Astrocyte (in vitro differentiated cells and primary cell): ENCODE measurements around the gene TMEM31.

Source experiments
- EZH2 ChIP-seq: IDR thresholded peaks from 2 replicates; pipeline ENCODE4 v1.6.1; 2012; ENCODE audit warnings: mild to moderate bottlenecking, low read length, inconsistent platforms; ENCODE audit not compliant: insufficient read depth
- TF ChIP-seq, protein P1 (sequence below): IDR thresholded peaks from 2 replicates; pipeline ENCODE4 v1.5.1; 2011; ENCODE audit warnings: low read depth, mild to moderate bottlenecking, inconsistent platforms, low read length, moderate library complexity; ENCODE audit not compliant: insufficient read depth

DNA sequence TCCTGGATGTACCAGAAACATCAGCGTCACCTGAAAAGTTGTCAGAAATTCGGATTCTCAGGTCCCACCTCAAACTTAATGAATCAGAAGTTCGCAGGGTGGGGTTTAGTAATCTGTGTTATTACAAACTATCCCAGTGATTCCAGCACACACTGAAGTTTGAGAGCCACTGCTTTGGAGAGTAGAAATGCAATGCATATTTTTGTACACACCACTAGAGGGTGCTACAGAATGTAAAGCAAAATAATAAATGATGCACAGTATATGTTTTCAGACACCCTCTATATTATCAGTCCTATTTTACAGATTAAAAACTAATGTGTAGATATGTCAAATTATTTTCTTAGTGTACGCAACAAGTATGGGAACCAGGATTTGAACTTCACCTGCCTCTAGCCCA, 21.8 kb upstream of the TMEM31 start:
- TF ChIP-seq, protein P1, sequence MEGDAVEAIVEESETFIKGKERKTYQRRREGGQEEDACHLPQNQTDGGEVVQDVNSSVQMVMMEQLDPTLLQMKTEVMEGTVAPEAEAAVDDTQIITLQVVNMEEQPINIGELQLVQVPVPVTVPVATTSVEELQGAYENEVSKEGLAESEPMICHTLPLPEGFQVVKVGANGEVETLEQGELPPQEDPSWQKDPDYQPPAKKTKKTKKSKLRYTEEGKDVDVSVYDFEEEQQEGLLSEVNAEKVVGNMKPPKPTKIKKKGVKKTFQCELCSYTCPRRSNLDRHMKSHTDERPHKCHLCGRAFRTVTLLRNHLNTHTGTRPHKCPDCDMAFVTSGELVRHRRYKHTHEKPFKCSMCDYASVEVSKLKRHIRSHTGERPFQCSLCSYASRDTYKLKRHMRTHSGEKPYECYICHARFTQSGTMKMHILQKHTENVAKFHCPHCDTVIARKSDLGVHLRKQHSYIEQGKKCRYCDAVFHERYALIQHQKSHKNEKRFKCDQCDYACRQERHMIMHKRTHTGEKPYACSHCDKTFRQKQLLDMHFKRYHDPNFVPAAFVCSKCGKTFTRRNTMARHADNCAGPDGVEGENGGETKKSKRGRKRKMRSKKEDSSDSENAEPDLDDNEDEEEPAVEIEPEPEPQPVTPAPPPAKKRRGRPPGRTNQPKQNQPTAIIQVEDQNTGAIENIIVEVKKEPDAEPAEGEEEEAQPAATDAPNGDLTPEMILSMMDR: peak; percentile 50
- no peak for TF ChIP-seq EZH2
